Measurements from ENCODE around the gene PBRM1.

The PBRM1 gene

DNA sequence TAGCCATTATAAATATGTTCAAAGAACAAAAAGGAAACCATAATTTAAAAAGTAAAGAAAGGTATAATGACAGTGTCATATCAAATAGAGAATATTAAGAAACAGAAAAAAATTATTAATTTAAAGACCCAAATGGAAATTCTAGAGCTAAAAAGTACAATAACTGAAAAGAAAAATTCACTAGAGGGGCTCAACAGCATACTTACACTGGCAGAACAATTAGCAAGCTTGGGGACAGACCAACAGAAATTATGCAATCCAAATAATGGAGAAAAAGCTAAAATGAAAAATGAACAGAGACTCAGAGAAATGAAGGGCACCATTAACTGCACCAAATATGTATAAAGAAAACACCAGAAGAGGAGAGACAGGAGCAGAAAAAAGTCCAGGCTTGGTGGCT is 33.9 kb upstream of the PBRM1 start:
- no peak for TF ChIP-seq REST (IDR thresholded peaks at IDR 0.05; ENCODE audit: insufficient read depth in 1 of 2, low read depth in 2 of 2, low read length in 2 of 2)
- TF ChIP-seq FOXP2 (optimal IDR thresholded peaks at IDR 0.05; ENCODE audit: borderline replicate concordance, extremely low read depth, extremely low read length, insufficient read depth): no peak
- no peak for TF ChIP-seq POLR2AphosphoS5 (IDR thresholded peaks at IDR 0.05; ENCODE audit: low read depth, low read length)
- no peak for TF ChIP-seq SIN3A (IDR thresholded peaks at IDR 0.05; ENCODE audit: borderline replicate concordance, insufficient read depth, low read length)

GRCh38 chr3:52715714-52716305 is 30.1 kb upstream of the PBRM1 start:
- TF ChIP-seq POLR2AphosphoS5 (IDR thresholded peaks at IDR 0.05; ENCODE audit: low read depth, low read length) (no peak), FOXP2 (optimal IDR thresholded peaks at IDR 0.05; ENCODE audit: borderline replicate concordance, extremely low read depth, extremely low read length, insufficient read depth) (no peak)

DNA sequence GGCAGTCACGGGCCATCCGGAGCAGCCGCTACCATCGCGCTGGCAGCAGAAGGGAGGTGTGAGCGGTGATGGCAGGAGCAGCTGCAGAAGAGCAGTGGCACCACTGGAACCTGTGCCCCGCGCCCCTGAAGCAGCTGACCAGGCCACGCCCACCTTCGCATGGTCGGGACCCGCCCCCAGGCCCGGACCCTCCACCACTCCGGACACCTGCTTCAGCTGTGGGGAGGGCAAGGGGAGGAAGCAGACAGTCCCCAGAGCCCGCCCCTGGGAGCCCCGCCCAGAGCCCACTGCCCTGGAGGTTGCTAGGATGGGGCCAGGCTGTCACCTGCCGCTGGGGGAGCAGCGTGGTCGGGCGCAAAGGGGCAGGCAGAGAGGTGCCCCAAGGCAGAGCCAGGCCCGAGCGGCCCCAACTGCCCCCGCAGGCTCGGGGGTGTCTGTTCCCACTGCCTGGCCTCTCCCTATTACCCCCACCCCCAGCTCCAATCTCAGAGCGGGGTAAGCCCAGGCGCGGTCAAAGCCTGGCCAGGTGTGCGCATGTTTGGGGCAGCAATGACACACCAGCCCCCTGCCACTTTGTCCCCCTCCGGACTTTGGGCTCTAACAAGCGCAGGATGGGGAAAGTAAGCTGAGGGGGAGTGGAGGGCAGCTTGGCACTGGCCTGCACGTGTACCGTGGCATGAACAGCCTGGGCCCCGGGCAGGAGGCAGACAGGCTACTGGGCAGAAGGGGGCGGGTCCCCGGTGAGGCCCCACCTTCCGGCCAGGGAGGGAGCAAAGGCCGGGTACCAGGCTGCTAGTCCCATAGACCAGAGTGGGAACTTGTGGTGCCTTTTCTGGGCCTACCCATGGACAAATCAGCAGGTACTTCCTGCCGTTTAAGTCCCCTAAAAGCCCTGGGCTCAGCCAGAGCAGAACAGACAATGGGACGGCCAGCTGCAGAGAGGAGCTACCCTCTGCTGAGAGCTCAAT is 28.9 kb upstream of the PBRM1 start:
- TF ChIP-seq TAF1 (IDR thresholded peaks at IDR 0.05; ENCODE audit: borderline replicate concordance, insufficient read depth, low read length) (no peak), POLR2AphosphoS5 (IDR thresholded peaks at IDR 0.05; ENCODE audit: low read depth, low read length) (no peak), REST (IDR thresholded peaks at IDR 0.05; ENCODE audit: insufficient read depth in 1 of 2, low read depth in 2 of 2, low read length in 2 of 2) (no peak), FOXP2 (optimal IDR thresholded peaks at IDR 0.05; ENCODE audit: borderline replicate concordance, extremely low read depth, extremely low read length, insufficient read depth) (no peak), SIN3A (IDR thresholded peaks at IDR 0.05; ENCODE audit: borderline replicate concordance, insufficient read depth, low read length) (no peak)

DNA sequence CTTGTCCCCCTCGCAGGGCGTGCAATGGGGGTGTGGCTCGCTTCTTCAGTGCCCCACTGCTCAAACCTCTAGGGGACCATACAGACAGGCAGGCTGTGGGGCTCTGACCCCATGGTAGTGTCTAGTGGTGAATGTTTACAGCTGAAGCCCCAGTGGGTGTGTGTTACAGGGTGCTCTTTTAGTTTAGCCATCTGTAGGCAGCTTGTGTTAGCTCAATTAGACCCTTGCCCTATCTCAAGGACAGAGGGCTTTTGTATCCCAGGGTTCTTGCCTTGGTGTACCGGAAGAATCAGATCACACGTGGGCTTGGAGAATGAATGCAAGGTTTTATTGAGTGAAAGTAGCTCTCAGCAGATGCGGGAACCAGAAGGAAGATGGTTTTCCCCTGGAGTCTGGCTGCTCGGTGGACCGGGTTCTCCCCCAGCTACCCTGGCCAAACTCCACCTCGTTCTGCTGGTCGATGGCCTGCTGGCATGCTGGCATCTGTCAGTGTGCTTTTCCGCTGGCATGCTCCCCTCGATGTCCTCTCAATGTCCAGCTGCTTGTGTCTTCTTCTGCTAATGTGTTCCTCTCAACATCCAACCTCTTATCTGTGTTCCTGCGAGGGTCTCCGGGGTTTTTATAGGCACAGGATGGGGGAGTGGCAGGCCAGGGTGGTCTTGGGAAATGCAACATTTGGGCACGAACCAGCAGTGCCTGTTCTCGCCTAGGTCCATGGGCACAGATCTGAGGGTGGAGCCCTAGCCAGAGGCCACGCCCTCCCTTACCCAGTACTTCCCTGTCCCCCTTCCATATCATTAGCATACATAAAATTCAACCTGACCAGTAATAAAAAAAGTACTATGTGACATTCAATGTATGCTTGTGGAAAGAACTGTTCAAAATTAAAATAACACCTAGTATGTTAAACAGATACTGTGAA is 26.8 kb upstream of the PBRM1 start:
- no peak for TF ChIP-seq FOXP2 (optimal IDR thresholded peaks at IDR 0.05; ENCODE audit: borderline replicate concordance, extremely low read depth, extremely low read length, insufficient read depth)
- TF ChIP-seq TAF1 (IDR thresholded peaks at IDR 0.05; ENCODE audit: borderline replicate concordance, insufficient read depth, low read length): no peak
- no peak for TF ChIP-seq SIN3A (IDR thresholded peaks at IDR 0.05; ENCODE audit: borderline replicate concordance, insufficient read depth, low read length)
- TF ChIP-seq REST (IDR thresholded peaks at IDR 0.05; ENCODE audit: insufficient read depth in 1 of 2, low read depth in 2 of 2, low read length in 2 of 2): no peak
- no peak for TF ChIP-seq POLR2AphosphoS5 (IDR thresholded peaks at IDR 0.05; ENCODE audit: low read depth, low read length)

DNA sequence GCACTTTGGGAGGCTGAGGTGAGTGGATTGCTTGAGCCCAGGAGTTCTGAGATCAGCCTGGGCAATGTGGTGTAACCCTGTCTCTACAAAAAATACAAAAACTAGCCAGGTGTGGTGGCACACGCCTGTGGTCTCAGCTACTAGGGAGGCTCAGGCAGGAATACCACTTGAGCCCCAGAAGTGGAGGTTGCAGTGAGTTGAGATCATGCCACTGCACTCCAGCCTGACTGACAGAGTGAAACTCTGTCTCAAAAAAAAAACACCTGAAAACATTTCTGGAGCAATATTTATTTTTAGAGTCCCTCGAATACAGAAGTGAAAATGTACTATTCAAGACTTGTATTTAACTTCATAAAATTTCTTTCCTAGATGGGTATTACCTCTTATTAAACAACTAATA is 24.8 kb upstream of the PBRM1 start:
- TF ChIP-seq SIN3A (IDR thresholded peaks at IDR 0.05; ENCODE audit: borderline replicate concordance, insufficient read depth, low read length): no peak
- no peak for TF ChIP-seq REST (IDR thresholded peaks at IDR 0.05; ENCODE audit: insufficient read depth in 1 of 2, low read depth in 2 of 2, low read length in 2 of 2)
